ENCODE results near the gene ELOF1.

DNA sequence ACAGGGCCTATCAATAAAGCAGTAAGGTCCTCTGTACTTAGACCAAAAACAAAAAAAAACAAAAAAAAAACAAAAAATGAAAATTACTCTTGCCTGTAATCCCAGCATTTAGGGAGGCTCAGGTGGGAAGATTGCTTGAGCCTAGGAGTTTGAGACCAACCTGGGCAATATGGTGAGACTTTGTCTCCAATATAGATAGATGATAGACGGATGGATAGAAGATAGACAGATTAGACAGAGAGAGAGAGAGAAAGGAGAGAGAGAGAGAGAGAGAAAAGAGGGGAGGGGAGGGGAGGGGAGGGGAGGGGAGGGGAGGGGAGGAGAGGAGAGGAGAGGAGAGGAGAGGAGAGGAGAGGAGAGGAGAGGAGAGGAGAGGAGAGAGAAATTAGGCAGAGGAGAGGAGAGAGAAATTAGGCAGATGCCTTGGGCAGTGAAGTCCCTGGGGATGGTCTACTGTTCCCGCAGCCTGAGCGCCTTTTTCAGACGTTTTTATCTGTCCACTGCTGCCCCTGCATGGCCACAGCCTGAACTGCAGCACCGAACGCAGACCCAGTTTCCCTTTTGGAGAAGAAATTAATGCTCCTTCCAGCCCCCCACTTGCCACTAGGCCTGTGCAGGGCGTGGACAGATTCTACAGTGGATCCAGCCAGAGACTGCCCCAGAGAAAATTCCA lies 28.4 kb upstream of the ELOF1 start:
- no peak for TF ChIP-seq EP300 (IDR thresholded peaks at IDR 0.05)
- TF ChIP-seq, protein P1, sequence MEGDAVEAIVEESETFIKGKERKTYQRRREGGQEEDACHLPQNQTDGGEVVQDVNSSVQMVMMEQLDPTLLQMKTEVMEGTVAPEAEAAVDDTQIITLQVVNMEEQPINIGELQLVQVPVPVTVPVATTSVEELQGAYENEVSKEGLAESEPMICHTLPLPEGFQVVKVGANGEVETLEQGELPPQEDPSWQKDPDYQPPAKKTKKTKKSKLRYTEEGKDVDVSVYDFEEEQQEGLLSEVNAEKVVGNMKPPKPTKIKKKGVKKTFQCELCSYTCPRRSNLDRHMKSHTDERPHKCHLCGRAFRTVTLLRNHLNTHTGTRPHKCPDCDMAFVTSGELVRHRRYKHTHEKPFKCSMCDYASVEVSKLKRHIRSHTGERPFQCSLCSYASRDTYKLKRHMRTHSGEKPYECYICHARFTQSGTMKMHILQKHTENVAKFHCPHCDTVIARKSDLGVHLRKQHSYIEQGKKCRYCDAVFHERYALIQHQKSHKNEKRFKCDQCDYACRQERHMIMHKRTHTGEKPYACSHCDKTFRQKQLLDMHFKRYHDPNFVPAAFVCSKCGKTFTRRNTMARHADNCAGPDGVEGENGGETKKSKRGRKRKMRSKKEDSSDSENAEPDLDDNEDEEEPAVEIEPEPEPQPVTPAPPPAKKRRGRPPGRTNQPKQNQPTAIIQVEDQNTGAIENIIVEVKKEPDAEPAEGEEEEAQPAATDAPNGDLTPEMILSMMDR (IDR thresholded peaks at IDR 0.05) = peak; percentile 76 to 89 (median 83)

All from ovary (tissue), 3 donors.